Tongue (tissue), 2 donors: ENCODE results near the gene SOHLH2. TPM values are rescaled to one million over a fixed set of nuclear protein-coding genes. Genes with fewer than 3 reads are reported as not detected.

Source experiments
- DNase-seq: peaks from one replicate; pipeline ENCODE4 v3.0.0-alpha.2; 2015
- total RNA-seq: library from RNA; depleted of rRNA; stranded (reverse); fragments of >200 nt; gene quantifications from one replicate; pipeline ENCODE4 v1.2.3, GENCODE V29; 2014

SOHLH2 gene
- total RNA-seq, 1 donor from 2014 or later, result 0.62 TPM

DNA sequence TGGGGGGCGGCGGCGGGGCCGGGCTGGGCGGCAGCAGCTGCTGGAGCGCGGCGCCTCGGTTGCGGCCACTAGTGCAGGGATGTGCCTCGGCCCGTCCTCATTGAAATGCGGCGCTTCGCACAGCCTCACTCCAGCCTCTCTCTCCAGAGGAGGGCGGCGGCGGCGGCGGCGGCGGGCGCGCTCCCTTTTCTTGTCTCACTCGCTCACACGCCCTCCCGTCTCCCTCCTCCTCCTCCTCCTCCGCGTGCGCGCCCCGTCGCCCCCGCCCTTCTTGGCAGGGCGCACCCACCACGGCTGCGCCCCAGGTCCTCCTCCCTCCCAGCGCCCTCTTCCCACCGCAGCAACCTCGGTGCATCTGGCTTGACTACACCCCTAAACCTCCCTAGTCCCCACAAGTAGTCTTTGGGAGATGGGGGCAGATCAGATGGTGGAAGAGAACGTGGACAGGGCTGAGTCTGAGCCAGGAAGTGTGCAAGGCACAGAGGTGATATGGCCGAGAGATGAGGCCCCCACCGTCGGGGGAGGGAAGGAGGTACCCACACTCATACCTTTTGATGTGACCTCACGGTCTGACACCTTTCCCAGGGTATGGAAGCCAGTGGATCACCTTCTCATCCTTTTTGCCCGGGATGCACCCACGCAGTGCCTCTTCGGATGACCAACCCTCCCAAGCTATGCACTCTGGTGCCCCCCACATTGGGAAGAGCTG is 83.0 kb downstream of the SOHLH2 start, which contains the start of gene DCLK1:
Gene DCLK1 (minus strand): TSS at position 161 of the 709 bp plus-strand sequence.
- peak; percentile 77 for DNase-seq

DNA sequence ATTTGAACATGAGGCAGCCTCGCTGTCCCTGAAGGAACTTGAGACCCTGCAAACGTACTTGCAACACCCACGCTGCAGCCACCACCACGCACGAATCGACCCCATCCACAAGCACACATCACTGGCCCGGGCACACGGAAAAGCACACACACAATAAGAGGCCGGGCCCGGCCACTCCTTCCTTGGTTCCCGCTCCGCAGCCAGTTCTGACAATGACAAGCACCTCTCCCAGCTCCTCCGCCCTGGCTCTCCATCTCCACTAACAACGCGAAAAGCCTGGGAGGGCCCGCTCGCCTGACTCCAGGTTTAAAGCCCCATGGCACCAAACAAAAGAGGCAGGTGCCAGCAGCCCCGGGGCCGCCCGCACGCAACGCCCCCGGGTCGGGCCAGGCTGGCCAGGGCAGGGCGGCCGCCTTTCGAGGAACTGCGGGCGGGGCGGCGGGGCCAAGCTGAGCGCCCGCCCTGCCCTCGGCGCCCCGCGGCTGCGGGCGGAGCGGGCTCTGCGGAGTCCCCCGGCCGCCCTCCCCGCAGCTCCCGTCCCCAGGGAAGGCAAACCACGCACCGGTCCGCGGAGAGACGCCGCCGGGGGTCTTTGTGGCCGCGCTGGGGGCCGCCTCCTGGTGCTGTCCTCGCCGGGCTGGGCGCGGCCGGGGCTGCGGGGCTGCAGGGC is 83.7 kb downstream of the SOHLH2 start:
- peak; percentile 51 for DNase-seq

DNA sequence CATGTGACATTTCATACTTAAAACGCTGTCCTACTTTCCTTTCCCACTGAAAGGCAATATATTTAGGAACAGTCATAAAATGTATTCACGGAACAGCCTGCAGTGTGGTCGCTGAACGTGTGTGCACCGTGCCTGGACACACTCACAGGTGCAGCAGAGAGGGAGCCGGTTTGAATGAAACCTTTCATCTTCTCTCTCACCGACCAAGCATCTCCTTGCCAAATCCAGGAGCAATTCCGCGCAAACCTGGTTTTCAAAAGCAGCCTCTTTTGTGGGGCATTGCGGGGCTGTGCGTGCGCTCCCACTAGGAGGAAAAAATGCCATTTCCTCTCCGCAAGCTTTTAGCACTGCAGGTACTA is 84.2 kb downstream of the SOHLH2 start:
- DNase-seq, result no peak

- no peak for DNase-seq
Observed at GRCh38 chr13:36129539-36129938, 84.8 kb downstream of the SOHLH2 start.

GRCh38 chr13:36126491-36126890 is 87.9 kb downstream of the SOHLH2 start:
- no peak for DNase-seq

DNA sequence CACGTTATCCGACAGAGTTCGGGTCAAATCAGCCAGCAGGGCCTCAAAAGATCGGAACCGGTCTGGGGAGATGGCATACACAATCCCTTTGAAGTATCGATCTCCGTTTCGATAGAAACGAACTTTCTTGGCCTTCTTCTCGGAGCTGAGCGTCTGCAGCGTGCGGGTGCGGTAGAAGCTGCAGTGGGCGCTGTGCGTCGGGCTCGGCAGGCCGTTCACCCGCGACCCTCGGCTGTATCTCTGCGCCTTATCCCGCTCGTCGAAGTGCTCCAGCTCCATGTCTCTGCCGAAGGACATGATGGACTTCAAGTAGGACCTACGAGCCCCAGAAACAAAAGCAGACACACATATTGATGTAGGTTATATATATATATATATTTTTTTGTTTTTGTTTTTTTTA is 88.5 kb downstream of the SOHLH2 start:
- no peak for DNase-seq

GRCh38 chr13:36124236-36124822 is 90.0 kb downstream of the SOHLH2 start:
- DNase-seq, result peak; percentile 54

Other genes with a start within 250 kb of the SOHLH2 start
- gene DCLK1, start 83.2 kb downstream of the SOHLH2 start, total RNA-seq, result 62.5 TPM
- gene CCDC169, start 83.3 kb upstream of the SOHLH2 start, total RNA-seq, result 5.5 TPM
- gene SPART, start 131.8 kb upstream of the SOHLH2 start, total RNA-seq, result 105 TPM
- 1.4 TPM for gene CCNA1, start 217.9 kb upstream of the SOHLH2 start, total RNA-seq